ENCODE results near the gene IL32.
"Not testable (repeated sequence)": the region's sequence is repeated elsewhere in the genome, so short reads cannot be mapped to it uniquely, and the experiment has no call there.

IL32 gene

DNA sequence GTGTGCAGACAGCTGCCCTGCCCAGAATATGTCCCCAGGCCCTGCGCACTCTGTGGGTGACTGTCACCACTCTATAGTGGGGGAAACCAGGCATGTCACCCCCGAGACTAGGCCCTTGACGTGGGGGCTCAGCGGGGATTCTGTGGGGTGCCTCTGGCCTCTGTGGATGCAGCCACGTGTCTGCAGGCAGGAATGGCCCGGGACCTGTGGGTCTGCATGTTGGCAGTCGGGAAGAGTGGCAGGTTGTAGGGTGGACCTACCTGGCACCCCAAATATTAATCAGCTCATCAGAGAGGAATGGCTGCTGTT lies 954 bp downstream of the IL32 start:
- H3K4me3 Mint-ChIP-seq = peak overlapping the region; percentile 100
- peaks cover 41% of the 10 kb centered on the region for H3K36me3 Mint-ChIP-seq (ENCODE audit: low read depth)
- H3K27me3 Mint-ChIP-seq = no peaks in the 10 kb centered on the region
- no peaks in the 10 kb centered on the region for H3K9me3 Mint-ChIP-seq
- H3K4me1 Mint-ChIP-seq = peaks cover 64% of the 10 kb centered on the region
- ATAC-seq = no peak
- peak overlapping the region; percentile 100 for H3K27ac Mint-ChIP-seq
- DNase-seq = no peak

DNA sequence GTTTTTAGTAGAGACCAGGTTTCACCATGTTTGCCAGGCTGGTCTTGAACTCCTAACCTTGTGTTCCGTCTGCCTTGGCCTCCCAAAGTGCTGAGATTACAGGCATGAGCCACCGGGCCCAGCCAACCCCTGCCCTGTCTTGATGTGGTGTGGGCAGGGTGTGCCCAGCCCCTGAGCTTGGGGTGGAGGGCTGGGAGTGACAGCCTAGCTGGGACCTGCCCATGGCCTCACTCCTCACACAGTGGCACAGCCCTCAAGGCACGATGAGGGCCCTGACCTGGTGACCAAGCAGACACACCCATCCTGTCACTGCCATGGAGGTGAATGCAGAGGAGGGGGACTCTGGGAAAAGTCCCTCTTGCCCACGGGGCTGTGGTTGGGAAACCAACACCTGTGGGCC lies 3.0 kb downstream of the IL32 start:
- peaks cover 41% of the 10 kb centered on the region for H3K36me3 Mint-ChIP-seq (ENCODE audit: low read depth)
- no peaks in the 10 kb centered on the region for H3K27me3 Mint-ChIP-seq

DNA sequence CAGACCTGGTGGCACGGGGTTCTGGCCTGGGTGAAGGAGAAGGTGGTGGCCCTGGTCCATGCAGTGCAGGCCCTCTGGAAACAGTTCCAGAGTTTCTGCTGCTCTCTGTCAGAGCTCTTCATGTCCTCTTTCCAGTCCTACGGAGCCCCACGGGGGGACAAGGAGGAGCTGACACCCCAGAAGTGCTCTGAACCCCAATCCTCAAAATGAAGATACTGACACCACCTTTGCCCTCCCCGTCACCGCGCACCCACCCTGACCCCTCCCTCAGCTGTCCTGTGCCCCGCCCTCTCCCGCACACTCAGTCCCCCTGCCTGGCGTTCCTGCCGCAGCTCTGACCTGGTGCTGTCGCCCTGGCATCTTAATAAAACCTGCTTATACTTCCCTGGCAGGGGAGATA lies 3.7 kb downstream of the IL32 start:
- H3K27me3 Mint-ChIP-seq, ATAC-seq, H3K9me3 Mint-ChIP-seq, DNase-seq: not testable (repeated sequence)
- H3K4me3 Mint-ChIP-seq = peak overlapping the region; percentile 25
- H3K4me1 Mint-ChIP-seq = peaks cover 65% of the 10 kb centered on the region
- peak overlapping the region; percentile 76 for H3K27ac Mint-ChIP-seq
- H3K36me3 Mint-ChIP-seq (ENCODE audit: low read depth) = peaks cover 43% of the 10 kb centered on the region

More for the DNA sequence above, 3.0 kb downstream of the IL32 start:
- peak overlapping the region; percentile 100 for H3K4me3 Mint-ChIP-seq
- no peaks in the 10 kb centered on the region for H3K9me3 Mint-ChIP-seq
- ATAC-seq (no peak), DNase-seq (no peak)
- peak overlapping the region; percentile 96 for H3K27ac Mint-ChIP-seq
- peaks cover 62% of the 10 kb centered on the region for H3K4me1 Mint-ChIP-seq

DNA sequence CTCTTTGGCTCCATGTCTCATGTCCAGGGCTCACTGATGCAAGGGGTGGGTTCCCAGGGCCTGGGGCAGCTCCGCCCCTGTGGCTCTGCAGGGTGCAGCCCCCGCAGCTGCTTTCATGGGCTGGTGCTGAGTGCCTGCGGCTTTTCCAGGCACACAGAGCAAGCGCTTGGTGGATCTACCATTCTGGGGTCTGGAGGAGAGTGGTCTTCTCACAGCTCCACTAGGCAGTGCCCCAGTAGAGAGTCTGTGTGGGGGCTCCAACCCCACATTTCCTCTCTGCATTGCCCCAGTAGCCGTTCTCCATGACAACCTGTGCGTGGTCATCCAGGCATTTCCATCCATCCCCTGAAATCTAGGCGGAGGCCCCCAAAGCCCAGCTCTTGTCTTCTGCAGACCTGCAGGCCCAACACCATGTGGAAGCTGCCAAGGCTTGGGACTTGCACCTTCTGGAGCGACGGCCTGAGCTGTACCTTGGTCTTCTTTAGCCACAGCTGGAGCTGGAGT lies 5.2 kb downstream of the IL32 start:
- ATAC-seq (no peak), DNase-seq (no peak)
- peak overlapping the region; percentile 76 for H3K27ac Mint-ChIP-seq
- H3K36me3 Mint-ChIP-seq (ENCODE audit: low read depth) = peaks cover 41% of the 10 kb centered on the region
- H3K4me1 Mint-ChIP-seq = peaks cover 67% of the 10 kb centered on the region
- H3K4me3 Mint-ChIP-seq = peak overlapping the region; percentile 7
- no peaks in the 10 kb centered on the region for H3K27me3 Mint-ChIP-seq
- H3K9me3 Mint-ChIP-seq = no peaks in the 10 kb centered on the region

DNA sequence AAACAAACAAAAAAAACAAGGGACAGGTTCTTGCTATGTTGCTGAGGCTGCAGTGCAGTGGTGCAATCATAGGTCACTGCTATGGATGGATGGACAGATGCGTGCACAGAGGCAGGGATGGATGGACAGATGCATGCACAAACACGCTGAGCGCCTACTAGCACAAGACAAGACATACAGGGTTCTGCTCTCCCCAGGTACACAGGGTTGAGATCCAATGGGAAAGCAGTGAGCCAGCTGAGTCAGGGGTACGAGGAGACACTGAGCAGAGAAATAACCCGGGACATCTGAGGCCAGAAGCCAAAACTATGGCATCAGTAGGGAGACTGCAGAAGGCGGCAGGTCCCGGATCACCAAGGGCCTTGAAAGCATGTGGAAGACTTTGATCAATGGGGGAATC lies 6.2 kb downstream of the IL32 start:
- peaks cover 76% of the 10 kb centered on the region for H3K4me1 Mint-ChIP-seq
- no peaks in the 10 kb centered on the region for H3K9me3 Mint-ChIP-seq

DNA sequence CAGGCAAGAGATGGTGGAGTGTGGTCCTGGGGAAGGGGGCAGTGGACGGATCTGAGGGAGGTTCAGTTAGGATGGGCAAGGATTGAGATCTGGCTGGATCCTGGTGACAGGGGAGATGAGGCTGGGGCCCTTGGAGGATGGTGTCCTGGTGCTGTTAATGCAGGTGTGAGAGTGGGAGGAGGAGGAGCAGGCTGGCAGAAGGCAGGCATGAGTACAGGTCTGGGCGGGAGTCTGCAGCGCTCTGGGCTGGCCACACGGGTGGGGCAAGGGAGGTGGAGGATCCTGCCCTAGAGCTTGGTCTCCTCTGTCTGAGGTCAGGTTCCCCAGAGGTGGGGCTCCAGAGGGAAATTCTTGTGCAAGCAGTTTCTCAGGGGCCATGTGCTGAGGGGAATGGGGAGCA lies 6.7 kb downstream of the IL32 start:
- DNase-seq, H3K27me3 Mint-ChIP-seq, H3K27ac Mint-ChIP-seq, H3K9me3 Mint-ChIP-seq, H3K4me3 Mint-ChIP-seq: not testable (repeated sequence)
- peak; percentile 8 for ATAC-seq
- peaks cover 31% of the 10 kb centered on the region for H3K36me3 Mint-ChIP-seq (ENCODE audit: low read depth)
- H3K4me1 Mint-ChIP-seq = peaks cover 79% of the 10 kb centered on the region

More for the DNA sequence above, 6.2 kb downstream of the IL32 start:
- peaks cover 33% of the 10 kb centered on the region for H3K36me3 Mint-ChIP-seq (ENCODE audit: low read depth)
- H3K27ac Mint-ChIP-seq = peak overlapping the region; percentile 29
- ATAC-seq (no peak), DNase-seq (no peak)
- no peak overlapping the region for H3K4me3 Mint-ChIP-seq
- H3K27me3 Mint-ChIP-seq = no peaks in the 10 kb centered on the region

DNA sequence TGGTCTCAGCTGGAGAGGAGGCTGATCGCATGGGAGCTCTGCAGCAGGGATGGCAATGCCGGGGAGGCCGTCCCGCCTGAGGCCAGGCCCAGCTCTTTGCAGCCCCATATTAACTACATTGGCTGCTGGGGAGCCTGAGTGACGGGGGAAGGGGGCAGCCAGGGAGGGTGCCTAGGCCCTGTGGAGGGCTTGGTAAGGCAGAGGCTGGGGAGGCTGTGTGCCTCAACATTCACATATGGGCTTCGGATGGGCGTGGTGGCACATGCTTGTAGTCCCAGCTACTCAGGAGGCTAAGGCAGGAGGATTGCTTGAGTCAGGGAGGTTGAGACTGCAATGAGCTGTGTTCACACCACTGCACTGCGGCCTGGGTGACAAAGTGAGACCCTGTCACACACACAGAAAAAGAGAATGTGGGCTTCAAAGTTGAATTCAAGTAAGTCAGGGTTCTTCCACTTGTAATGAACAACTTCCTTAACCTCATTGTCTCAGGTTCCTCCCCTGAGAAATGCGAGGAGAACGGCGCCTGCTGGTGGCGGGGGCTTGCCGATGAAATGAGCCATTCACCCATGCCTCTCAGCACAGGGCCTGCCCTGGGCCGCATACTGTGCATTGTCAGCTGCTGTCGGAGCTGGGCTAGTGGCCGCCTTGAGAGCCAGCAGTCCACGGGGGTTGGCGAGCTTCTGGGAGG lies 7.3 kb downstream of the IL32 start:
- not testable (repeated sequence) for H3K4me3 Mint-ChIP-seq, DNase-seq, H3K27ac Mint-ChIP-seq, H3K27me3 Mint-ChIP-seq, H3K9me3 Mint-ChIP-seq
- peak; percentile 17 for ATAC-seq
- Mint-ChIP-seq H3K36me3 (ENCODE audit: low read depth) (peaks cover 28% of the 10 kb centered on the region), H3K4me1 (peaks cover 80% of the 10 kb centered on the region)

DNA sequence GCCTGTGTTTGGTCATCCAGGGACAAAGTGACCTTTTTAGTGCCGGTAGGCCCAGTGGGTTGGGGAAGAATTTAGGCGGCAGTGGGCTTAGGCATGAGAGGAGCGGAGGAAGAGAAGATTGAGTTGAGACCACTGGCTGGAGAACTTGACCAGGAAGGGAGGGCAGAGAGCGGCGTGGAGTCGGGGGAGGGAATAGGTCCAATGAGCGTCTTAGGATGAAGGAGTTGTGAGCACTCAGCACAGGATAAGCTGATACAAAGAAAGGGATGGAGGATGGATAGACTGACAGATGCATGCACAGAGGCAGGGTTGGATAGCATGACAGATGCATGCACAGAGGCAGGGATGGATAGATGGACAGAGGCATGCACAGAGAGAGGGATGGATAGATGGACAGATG lies 8.0 kb downstream of the IL32 start:
- Mint-ChIP-seq H3K27me3 (no peaks in the 10 kb centered on the region), H3K4me3 (peak overlapping the region; percentile 56), H3K27ac (peak overlapping the region; percentile 80), H3K36me3 (ENCODE audit: low read depth) (peaks cover 24% of the 10 kb centered on the region), H3K9me3 (peaks cover 5% of the 10 kb centered on the region), H3K4me1 (peaks cover 84% of the 10 kb centered on the region)
- ATAC-seq (no peak), DNase-seq (no peak)

DNA sequence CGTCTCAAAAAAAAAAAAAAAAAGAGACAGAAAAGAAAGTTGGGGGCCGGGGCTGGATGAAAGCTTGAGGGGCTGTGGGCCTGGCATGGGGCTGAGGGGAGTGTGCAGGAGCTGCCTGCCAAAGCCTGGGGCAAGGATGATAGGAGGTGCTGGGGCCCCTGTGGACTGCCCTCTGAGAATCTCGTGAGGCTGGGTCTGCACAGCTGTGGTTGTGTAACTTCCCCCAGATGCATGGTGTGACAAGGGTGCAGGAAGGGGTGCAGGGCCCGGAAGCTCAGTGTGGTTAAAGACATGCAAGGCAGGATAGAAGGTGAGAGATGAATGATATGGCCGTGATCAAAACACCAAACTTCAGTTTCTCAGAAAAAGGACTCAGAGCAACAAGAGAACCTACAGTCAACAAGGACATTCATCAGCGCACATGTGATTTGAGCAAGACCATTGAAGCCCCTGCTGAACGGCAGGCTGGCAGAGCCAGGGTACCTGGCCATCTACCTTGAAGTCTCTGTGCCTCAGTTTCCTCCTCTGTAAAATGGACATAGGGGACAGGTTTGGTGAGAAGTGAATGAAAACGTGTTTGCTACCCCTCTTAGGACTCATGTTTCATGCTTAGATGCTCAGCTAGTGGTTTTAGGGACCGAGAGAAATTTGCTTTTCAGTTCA lies 9.6 kb downstream of the IL32 start:
- peak overlapping the region; percentile 89 for H3K27ac Mint-ChIP-seq
- H3K4me3 Mint-ChIP-seq = peak overlapping the region; percentile 54
- no peaks in the 10 kb centered on the region for H3K27me3 Mint-ChIP-seq
- DNase-seq (peak; percentile 72), ATAC-seq (peak; percentile 88)
- H3K9me3 Mint-ChIP-seq = peaks cover 5% of the 10 kb centered on the region
- H3K36me3 Mint-ChIP-seq (ENCODE audit: low read depth) = peaks cover 20% of the 10 kb centered on the region
- peaks cover 79% of the 10 kb centered on the region for H3K4me1 Mint-ChIP-seq

DNA sequence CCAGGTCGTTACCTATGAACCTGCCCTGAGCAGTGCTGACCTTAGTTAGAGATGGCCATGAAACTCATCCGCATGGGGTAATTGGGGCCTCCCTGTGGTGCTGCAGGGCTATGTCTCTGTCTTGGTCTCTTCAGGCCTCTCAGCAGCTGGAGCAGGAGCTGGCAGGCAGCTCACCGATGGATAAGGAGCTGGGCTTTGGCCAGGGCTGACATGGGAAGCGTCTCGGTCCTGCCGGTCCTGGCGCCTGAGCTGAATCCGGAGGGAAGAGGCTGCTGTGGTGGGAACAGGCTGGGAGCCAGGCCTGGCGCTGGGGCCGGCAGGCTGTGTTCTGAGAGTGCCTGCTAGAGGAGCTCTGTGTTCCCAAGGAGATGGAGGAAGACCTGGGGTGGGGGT lies 10.1 kb downstream of the IL32 start:
- Mint-ChIP-seq H3K27ac (peak overlapping the region; percentile 89), H3K4me3 (peak overlapping the region; percentile 54), H3K27me3 (no peaks in the 10 kb centered on the region), H3K36me3 (ENCODE audit: low read depth) (peaks cover 20% of the 10 kb centered on the region), H3K9me3 (peaks cover 5% of the 10 kb centered on the region), H3K4me1 (peaks cover 74% of the 10 kb centered on the region)
- no peak for DNase-seq
- ATAC-seq = no peak

DNA sequence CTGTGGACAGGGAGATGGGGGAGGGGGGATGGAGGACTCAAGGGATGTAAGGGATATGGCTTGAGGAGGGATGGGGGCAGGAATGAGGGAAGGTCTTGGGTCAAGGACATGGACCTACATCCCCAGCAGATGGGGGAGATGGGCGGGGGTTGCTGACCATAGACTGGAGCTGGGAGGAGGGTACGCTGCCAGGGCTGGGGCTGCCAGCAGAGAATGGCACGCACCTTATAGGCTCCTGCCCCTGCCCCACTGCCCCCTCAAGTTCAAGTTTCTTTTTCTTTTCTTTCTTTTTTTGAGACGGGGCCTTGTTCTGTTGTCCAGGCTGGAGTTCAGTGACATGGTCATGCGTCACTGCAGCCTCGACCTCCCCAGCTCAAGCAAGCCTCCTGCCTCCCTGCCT lies 10.5 kb downstream of the IL32 start:
- not testable (repeated sequence) for H3K27me3 Mint-ChIP-seq, H3K27ac Mint-ChIP-seq, ATAC-seq, H3K4me3 Mint-ChIP-seq, DNase-seq, H3K9me3 Mint-ChIP-seq
- peaks cover 78% of the 10 kb centered on the region for H3K4me1 Mint-ChIP-seq
- peaks cover 24% of the 10 kb centered on the region for H3K36me3 Mint-ChIP-seq (ENCODE audit: low read depth)

DNA sequence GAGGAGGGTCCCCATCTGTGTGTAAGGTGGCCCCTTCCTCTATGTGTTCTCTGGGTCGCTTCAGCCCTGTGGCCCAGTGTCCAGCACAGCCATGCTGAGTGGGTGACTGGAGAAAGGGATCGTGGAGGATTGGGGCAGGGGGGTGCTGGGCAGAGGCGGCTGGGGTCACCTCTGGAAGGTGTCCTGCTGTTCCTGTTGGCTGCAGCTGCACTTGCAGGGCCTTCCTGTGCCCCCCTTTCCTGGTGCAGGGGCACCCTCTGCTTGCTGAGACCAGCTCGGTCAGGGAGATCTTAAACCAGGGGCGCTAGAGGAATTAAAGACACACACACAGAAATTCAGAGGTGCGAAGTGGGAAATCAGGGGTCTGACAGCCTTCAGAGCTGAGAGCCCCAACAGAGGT lies 11.1 kb downstream of the IL32 start:
- Mint-ChIP-seq H3K4me3 (peak overlapping the region; percentile 35), H3K27ac (peak overlapping the region; percentile 89), H3K9me3 (peaks cover 11% of the 10 kb centered on the region), H3K27me3 (no peaks in the 10 kb centered on the region), H3K36me3 (ENCODE audit: low read depth) (peaks cover 25% of the 10 kb centered on the region), H3K4me1 (peaks cover 78% of the 10 kb centered on the region)
- DNase-seq (no peak), ATAC-seq (no peak)

DNA sequence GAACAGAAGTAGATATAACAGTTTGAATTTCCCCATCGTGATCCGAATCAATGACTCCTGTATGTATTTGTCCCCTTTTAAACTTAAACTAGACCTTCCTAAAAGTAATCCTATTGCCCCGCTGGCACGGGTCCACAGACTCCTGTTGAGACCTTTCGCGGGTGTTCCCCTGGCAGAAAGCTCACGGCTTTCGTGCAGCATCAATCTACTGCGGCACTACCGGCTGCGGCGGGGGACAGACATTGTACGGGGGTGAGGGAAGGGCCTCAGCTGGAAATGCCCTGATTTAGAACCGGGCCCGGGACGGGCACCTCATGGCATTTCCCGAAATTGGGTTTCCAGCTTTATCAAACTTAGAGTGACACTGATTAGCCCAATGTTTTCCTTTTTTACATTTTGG lies 14.6 kb downstream of the IL32 start:
- Mint-ChIP-seq H3K9me3 (peaks cover 11% of the 10 kb centered on the region), H3K27me3 (no peaks in the 10 kb centered on the region), H3K27ac (no peak overlapping the region), H3K4me1 (peaks cover 56% of the 10 kb centered on the region), H3K4me3 (no peak overlapping the region), H3K36me3 (ENCODE audit: low read depth) (peaks cover 22% of the 10 kb centered on the region)
- ATAC-seq (no peak), DNase-seq (no peak)

DNA sequence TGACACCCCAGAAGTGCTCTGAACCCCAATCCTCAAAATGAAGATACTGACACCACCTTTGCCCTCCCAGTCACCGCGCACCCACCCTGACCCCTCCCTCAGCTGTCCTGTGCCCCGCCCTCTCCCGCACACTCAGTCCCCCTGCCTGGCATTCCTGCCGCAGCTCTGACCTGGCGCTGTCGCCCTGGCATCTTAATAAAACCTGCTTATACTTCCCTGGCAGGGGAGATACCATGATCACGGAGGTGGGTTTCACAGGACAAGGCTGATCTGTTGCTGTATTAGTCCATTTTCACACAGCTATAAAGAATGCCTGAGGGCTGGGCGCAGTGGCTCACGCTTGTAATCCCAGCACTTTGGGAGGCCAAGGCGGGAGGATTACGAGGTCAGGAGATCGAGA lies 16.5 kb downstream of the IL32 start:
- H3K4me3 Mint-ChIP-seq, DNase-seq, ATAC-seq, H3K27me3 Mint-ChIP-seq, H3K27ac Mint-ChIP-seq: not testable (repeated sequence)
- peaks cover 22% of the 10 kb centered on the region for H3K36me3 Mint-ChIP-seq (ENCODE audit: low read depth)
- H3K4me1 Mint-ChIP-seq = peaks cover 40% of the 10 kb centered on the region
- peaks cover 11% of the 10 kb centered on the region for H3K9me3 Mint-ChIP-seq

DNA sequence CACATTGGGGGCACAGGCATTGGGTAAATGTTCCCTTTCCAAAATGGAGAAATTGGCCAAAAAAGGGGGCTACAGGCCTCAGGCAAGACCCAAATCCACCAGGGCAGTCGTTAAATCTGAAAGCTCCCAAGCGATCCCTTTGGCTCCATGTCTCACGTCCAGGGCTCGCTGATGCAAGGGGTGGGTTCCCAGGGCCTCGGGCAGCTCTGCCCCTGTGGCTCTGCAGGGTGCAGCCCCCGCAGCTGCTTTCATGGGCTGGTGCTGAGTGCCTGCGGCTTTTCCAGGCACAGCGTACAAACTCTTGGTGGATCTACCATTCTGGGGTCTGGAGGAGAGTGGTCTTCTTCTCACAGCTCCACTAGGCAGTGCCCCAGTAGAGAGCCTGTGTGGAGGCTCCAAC lies 18.0 kb downstream of the IL32 start:
- not testable (repeated sequence) for H3K4me3 Mint-ChIP-seq, H3K27me3 Mint-ChIP-seq, DNase-seq, ATAC-seq, H3K27ac Mint-ChIP-seq, H3K9me3 Mint-ChIP-seq
- peaks cover 16% of the 10 kb centered on the region for H3K36me3 Mint-ChIP-seq (ENCODE audit: low read depth)
- H3K4me1 Mint-ChIP-seq = peaks cover 34% of the 10 kb centered on the region
